ENCODE measurements around the gene LMNTD2. TPM values are rescaled to one million over a fixed set of nuclear protein-coding genes. Genes with fewer than 3 reads are reported as not detected.

Gene LMNTD2
- total and polyA plus RNA-seq, 2 donors (not counting 3 experiments of a cell fraction or from before 2014, with no cell fraction given): 2.1 to 2.6 TPM

DNA sequence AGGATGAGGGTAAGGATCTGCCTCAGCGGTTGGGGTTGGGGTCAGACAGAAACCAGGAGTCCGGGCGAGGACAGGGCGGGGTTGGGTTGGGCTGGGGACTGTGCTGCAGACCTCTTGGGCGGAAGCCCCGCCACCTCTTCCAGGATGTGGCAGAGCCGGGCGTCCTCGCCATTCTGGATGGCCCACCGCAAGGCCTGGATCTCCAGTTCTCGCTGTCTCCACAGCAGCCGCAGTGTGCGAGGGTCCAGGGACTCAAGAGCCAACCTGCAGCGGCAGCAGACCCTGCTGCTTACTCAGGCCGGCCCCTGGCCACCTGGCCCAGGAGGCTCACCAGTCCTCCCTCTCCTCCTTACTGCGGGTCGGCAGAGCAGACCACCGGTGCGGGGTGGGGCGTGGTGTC lies 2.0 kb downstream of the LMNTD2 start:
- peaks cover 13 to 21% of the 10 kb centered on the region in 2 experiments for H3K27me3 ChIP-seq (ENCODE audit: control insufficient read depth in 2 of 2, insufficient read depth in 2 of 2, low read length in 2 of 2)
- H3K4me2 ChIP-seq (ENCODE audit: insufficient read depth, low read length): no peak overlapping the region
- TF ChIP-seq POLR2A (IDR thresholded peaks at IDR 0.05; ENCODE audit: low read depth, low read length): no peak
- TF ChIP-seq, protein P1, sequence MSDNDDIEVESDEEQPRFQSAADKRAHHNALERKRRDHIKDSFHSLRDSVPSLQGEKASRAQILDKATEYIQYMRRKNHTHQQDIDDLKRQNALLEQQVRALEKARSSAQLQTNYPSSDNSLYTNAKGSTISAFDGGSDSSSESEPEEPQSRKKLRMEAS (IDR thresholded peaks at IDR 0.05; ENCODE audit: insufficient read depth, insufficient read length): no peak
- TF ChIP-seq JUN (IDR thresholded peaks at IDR 0.05; ENCODE audit: borderline replicate concordance, insufficient read depth, insufficient read length, low read depth): no peak
- no peak for TF ChIP-seq EZH2 (IDR thresholded peaks at IDR 0.05; ENCODE audit: borderline replicate concordance, low read depth, low read length, severe bottlenecking)
- no peak for TF ChIP-seq FOS (IDR thresholded peaks at IDR 0.05; ENCODE audit: borderline replicate concordance, insufficient read depth, low read length)
- no peak for TF ChIP-seq POLR2AphosphoS5 (IDR thresholded peaks at IDR 0.05; ENCODE audit: insufficient read depth, low read depth, low read length)
- TF ChIP-seq, protein P2, sequence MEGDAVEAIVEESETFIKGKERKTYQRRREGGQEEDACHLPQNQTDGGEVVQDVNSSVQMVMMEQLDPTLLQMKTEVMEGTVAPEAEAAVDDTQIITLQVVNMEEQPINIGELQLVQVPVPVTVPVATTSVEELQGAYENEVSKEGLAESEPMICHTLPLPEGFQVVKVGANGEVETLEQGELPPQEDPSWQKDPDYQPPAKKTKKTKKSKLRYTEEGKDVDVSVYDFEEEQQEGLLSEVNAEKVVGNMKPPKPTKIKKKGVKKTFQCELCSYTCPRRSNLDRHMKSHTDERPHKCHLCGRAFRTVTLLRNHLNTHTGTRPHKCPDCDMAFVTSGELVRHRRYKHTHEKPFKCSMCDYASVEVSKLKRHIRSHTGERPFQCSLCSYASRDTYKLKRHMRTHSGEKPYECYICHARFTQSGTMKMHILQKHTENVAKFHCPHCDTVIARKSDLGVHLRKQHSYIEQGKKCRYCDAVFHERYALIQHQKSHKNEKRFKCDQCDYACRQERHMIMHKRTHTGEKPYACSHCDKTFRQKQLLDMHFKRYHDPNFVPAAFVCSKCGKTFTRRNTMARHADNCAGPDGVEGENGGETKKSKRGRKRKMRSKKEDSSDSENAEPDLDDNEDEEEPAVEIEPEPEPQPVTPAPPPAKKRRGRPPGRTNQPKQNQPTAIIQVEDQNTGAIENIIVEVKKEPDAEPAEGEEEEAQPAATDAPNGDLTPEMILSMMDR (IDR thresholded peaks at IDR 0.05; ENCODE audit: extremely low read depth in 1 of 2, insufficient read depth in 1 of 2, low read depth in 1 of 2, low read length in 2 of 2): no peak
- no peak for TF ChIP-seq MYC (IDR thresholded peaks at IDR 0.05; ENCODE audit: low read depth, low read length)
- no peak for TF ChIP-seq GATA2 (IDR thresholded peaks at IDR 0.05; ENCODE audit: insufficient read depth, insufficient read length, low read depth, low read length)
- ChIA-PET CTCF (no interaction called here), POLR2A (no interaction called here)
- BruUV-seq (replicated peaks): no TSS peak
- peaks cover 9% of the 10 kb centered on the region for H3K4me1 ChIP-seq (ENCODE audit: control insufficient read depth, extremely low read depth, insufficient read depth, low read length)
- H4K20me1 ChIP-seq (replicated peaks; ENCODE audit: control insufficient read depth, extremely low read depth, insufficient read depth, low read length): no peaks in the 10 kb centered on the region
- FAIRE-seq: no peak
- no peak overlapping the region for H3K4me3 ChIP-seq (replicated peaks in 1 of 3; ENCODE audit: insufficient read depth in 1 of 3, low read depth in 1 of 3, low read length in 3 of 3)
- dilution Hi-C loops (cut with MboI; ENCODE audit: extremely low pct_ligation_motif_present, low sequenced_read_pairs) (no loop called here), intact Hi-C loops (cut with micrococcal nuclease) (loop anchor here (5.0 kb wide), 1 partner anchor 169 kb away; no protein-coding TSS in a partner anchor)
- H3K9me3 ChIP-seq (replicated peaks; ENCODE audit: control insufficient read depth, insufficient read depth, low read length): no peaks in the 10 kb centered on the region
- H3K36me3 ChIP-seq (ENCODE audit: control insufficient read depth in 2 of 2, extremely low read depth in 1 of 2, insufficient read depth in 2 of 2, low read length in 2 of 2): no peaks in the 10 kb centered on the region
- H2AFZ ChIP-seq (ENCODE audit: low read depth, low read length): no peak overlapping the region
- H3K9me1 ChIP-seq (replicated peaks; ENCODE audit: control insufficient read depth, extremely low read depth, insufficient read depth, low read length): no peaks in the 10 kb centered on the region
- no peaks in the 10 kb centered on the region for H3K79me2 ChIP-seq (ENCODE audit: control insufficient read depth, insufficient read depth, low read length)
- no peak overlapping the region for H3K27ac ChIP-seq (ENCODE audit: insufficient read depth, low read depth, low read length)
- H3K9ac ChIP-seq (replicated peaks; ENCODE audit: extremely low read depth, insufficient read depth, low read length): no peak overlapping the region
- no peak for DNase-seq (ENCODE audit: low read depth, low spot score)
